ENCODE data around the gene CRLF1.

The CRLF1 gene

DNA sequence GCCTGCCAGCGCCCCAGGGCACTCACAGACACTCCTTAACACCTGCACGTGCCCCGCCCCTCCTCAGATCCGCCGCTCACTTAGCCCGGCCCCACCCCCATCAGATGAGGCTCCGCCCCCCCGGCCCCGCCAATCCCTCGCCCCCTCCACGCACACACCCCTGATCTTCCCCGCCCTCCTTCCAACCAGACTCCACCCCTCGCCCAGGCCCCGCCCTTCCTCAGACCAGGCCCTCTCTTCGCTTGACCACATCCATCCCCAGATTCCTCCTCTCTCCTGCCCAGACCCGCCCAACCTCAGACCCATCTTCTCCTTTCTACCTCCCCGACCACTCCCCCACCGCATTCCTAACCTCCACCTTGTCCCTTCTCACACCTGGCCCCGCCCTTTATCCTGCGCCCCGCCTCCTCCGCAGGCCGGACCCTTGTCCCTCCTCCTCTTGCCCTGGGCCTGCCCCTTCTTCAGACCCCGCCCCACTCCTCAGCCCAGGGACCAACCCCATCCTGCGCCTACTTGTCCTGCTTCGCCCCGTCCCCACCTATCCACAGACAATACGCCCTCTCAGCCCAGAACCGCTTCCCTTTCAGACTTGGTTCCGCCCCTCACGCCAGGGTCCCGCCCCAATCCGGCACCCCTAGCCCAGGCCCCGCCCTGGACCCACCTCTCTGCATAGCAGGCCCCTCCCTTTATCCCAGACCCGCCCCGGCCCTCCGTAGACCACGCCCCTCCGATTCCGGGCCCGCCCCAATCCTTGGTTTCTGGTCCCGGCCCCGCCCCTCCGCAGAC, 29.8 kb upstream of the CRLF1 start:
- peak; percentile 99 for DNase-seq

- no peak for DNase-seq
These were observed 29.2 kb upstream of the CRLF1 start for GRCh38 chr19:18635831-18636182.

GRCh38 chr19:18634612-18635297, 28.2 kb upstream of the CRLF1 start:
- no peak for DNase-seq

DNA sequence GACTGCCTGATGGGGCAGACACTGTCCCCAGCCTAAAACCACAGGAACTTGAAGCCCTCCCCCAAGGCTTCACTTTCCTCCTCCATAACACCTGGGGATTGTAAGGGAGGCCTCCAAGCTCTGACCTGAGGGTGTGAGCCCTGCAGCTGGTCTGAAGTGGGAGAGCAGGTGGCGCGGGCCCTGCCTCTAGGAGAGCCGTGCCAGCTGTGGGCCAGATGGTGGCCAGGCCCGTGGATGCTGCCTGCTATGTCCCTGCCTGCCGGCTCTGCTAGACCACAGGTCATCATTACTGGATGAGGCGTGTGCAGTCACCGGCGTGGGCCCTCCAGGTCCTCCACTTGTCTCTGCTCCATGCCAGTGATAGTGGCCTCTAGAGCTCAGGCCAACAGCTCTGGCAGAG, 26.7 kb upstream of the CRLF1 start:
- no peak for DNase-seq

GRCh38 chr19:18629166-18630088, 22.8 kb upstream of the CRLF1 start:
- DNase-seq, result no peak

DNA sequence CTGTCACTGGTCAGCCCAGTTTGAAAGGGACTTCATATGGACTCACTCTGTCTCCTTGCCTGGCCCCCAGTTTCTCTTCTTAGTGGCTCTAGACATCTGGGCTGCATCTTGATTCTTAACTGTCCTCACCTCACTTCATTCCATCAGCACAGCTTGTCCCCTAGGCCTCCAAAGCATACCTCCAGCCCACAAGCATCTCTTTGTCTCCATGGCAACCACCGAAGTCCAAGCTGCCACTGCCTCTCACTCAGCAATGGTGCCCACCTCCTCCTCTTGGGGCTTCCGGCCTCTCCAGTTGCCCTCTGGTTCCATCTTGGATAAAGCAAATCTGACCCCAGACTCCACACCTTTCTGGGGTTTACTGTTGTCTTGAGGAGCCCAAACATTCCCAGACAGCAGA, 20.3 kb upstream of the CRLF1 start:
- no peak for DNase-seq

DNA sequence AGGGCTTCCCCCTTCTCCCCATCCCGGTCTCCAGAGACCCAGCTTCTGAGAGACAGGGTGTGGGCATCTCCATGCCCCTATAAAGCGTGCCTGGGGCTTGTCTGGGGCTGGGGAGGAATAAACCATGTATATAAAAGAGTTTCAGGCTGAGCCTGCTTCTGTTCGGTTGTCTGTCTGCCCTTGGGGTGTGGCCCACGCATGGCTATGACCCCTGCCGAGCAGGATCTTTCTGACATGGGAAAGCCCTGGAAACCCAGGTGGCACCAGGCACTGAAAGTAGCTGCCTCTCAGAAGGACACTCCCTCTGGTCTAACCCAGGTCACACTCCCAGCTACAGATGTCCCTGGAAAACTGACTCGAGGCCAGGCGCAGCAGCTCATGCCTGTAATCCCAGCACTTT, 14.3 kb upstream of the CRLF1 start:
- DNase-seq, result no peak

- DNase-seq, result no peak
These were observed 13.7 kb upstream of the CRLF1 start for GRCh38 chr19:18620311-18620710.

DNA sequence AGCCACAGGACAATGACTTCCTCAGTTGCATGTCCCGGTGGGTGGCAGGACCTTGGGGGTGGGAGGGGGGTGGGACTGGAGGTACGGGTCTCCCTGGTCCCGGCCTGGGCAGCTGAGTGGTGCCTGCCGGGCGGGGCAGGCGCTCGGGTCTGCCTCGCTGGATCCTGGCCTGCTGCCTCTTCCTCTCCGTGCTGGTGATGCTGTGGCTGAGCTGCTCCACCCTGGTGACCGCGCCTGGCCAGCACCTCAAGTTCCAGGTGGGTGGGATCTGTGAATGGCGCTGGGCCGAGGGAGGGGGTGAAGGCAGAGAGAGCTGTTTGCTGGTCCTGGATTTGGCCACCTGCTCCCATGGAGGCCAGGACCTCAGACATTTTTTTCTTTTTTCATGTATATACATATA, 11.6 kb upstream of the CRLF1 start:
- no peak for DNase-seq

DNA sequence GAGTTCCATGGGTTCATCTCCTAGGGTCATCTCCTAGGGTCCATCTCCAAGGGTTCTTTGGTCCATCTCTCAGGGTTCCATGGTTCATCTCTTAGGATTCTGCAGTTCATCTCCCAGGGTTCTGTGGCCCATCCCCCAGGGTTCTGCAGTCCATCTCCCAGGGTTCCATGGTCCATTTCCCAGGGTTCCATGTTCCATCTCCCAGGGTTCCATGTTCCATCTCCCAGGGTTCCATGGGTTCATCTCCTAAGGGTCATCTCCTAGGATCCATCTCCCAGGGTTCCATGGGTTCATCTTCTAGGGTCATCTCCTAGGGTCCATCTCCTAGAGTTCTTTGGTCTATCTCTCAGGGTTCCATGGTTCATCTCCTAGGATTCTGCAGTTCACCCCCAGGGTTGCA, 11.0 kb upstream of the CRLF1 start:
- DNase-seq, result no peak

DNA sequence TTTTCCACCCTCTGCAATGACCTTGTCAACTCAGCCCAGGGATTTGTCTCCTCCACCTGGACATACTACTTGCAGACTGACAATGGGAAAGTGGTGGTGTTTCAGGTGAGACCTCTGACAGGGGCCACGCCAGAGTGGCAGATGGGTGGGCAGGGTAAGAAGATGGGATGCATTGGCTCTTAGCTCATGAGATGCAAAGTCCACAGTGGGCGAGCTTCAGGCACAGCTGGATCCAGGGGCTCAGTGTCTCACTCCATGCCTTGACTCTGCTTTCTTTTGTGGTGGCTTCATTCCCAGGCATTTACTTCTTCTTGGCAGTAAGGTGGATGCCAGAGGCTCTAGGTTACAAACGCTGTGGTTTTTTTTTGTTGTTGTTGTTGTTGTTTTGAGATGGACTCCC, 9.4 kb upstream of the CRLF1 start:
- no peak for DNase-seq

GRCh38 chr19:18613589-18614234, 7.1 kb upstream of the CRLF1 start:
- no peak for DNase-seq

GRCh38 chr19:18612772-18613588, 6.4 kb upstream of the CRLF1 start, which contains the start of gene TMEM59L:
Gene TMEM59L, plus strand, starts transcription at chr19:18612870. Its CDS starts 89 bp downstream, at chr19:18612959.
- DNase-seq, result no peak

GRCh38 chr19:18612051-18612771, 5.6 kb upstream of the CRLF1 start:
- DNase-seq, result no peak

GRCh38 chr19:18611327-18612050, 4.9 kb upstream of the CRLF1 start:
- no peak for DNase-seq

DNA sequence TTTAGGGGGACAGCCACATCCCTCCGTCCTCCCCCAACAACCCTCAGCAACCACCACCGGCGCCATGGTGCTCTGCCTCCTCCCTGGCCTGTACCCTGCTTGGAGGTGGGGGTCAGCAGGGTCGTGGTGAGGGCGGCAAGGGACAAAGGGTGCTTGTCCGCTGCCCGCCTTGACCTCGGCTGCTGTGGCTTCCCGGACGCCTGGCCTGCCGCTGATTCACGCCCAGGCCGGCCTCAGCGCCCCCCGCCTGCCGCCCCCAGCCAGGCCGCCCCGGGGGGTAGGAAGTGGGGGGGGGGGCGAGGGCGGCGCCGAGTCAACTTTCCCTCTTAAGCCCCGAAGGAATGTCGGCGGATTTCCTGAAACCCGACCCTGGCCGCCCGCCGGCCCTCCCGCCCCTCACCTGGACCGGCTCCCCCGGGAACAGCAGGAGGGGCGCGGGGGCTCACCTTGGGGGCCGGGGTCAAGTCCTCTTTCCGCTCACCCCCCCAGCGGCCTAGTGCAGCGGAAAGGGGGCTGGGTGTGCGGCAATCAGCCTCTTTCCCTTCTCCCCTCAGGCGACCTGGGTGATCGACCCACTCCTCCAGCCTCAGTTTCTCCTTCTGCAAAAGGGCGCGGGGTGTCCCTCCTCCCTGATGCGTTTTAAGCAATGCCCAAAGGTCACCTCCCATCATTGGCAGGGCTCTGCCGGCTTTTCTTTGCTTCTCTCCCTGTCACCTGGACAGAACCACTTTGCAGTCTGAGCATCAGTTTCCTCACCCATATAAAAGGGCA, 4.1 kb upstream of the CRLF1 start:
- DNase-seq, result no peak

- no peak for DNase-seq
These were observed 3.6 kb upstream of the CRLF1 start for GRCh38 chr19:18610245-18610555.

GRCh38 chr19:18609717-18610051, 3.1 kb upstream of the CRLF1 start:
- DNase-seq, result no peak

GRCh38 chr19:18608805-18609716, 2.5 kb upstream of the CRLF1 start:
- no peak for DNase-seq

Measured in stimulated activated CD4-positive, alpha-beta T cell treated with anti-CD3 and anti-CD28 coated beads, Interleukin-1b, Interleukin-23, amount 100 ng/mL, for 48 hours (primary cell).